ENCODE results near the gene FEZF2.
A peak's percentile ranks its signal among the peaks of the same experiment; 100 is the strongest.

FEZF2 gene

GRCh38 chr3:62373215-62373614, at the start of gene FEZF2:
Gene FEZF2 (minus strand): TSS chr3:62373550. CDS start chr3:62372868, 682 bp downstream.
- H3K4me3 ChIP-seq (ENCODE audit: low read depth, low read length): no peak within 1 kb of the TSS
- no peak for DNase-seq (ENCODE audit: low read depth)
- no peak for TF ChIP-seq CTCF (conservative IDR thresholded peaks at IDR 0.05; ENCODE audit: low read depth, low read length)

GRCh38 chr3:62421207-62421606, 47.9 kb upstream of the FEZF2 start:
- H3K4me3 ChIP-seq (ENCODE audit: low read depth, low read length): no peak overlapping the region
- no peak for TF ChIP-seq CTCF (conservative IDR thresholded peaks at IDR 0.05; ENCODE audit: low read depth, low read length)
- no peak for DNase-seq (ENCODE audit: low read depth)

GRCh38 chr3:62416144-62416543, 42.8 kb upstream of the FEZF2 start:
- TF ChIP-seq CTCF (conservative IDR thresholded peaks at IDR 0.05; ENCODE audit: low read depth, low read length): no peak
- H3K4me3 ChIP-seq (ENCODE audit: low read depth, low read length): no peak overlapping the region
- DNase-seq (ENCODE audit: low read depth): no peak

- TF ChIP-seq CTCF (conservative IDR thresholded peaks at IDR 0.05; ENCODE audit: low read depth, low read length): no peak
- no peak overlapping the region for H3K4me3 ChIP-seq (ENCODE audit: low read depth, low read length)
These were observed 42.0 kb upstream of the FEZF2 start for GRCh38 chr3:62415312-62415801.

GRCh38 chr3:62414786-62415185, 41.4 kb upstream of the FEZF2 start:
- no peak overlapping the region for H3K4me3 ChIP-seq (ENCODE audit: low read depth, low read length)
- no peak for TF ChIP-seq CTCF (conservative IDR thresholded peaks at IDR 0.05; ENCODE audit: low read depth, low read length)
- no peak for DNase-seq (ENCODE audit: low read depth)

More at GRCh38 chr3:62415312-62415801, 42.0 kb upstream of the FEZF2 start:
- peak; percentile 38 for DNase-seq (ENCODE audit: low read depth)

GRCh38 chr3:62413687-62414086, 40.3 kb upstream of the FEZF2 start:
- DNase-seq (ENCODE audit: low read depth): no peak
- no peak overlapping the region for H3K4me3 ChIP-seq (ENCODE audit: low read depth, low read length)
- no peak for TF ChIP-seq CTCF (conservative IDR thresholded peaks at IDR 0.05; ENCODE audit: low read depth, low read length)

- H3K4me3 ChIP-seq (ENCODE audit: low read depth, low read length): no peak overlapping the region
- no peak for TF ChIP-seq CTCF (conservative IDR thresholded peaks at IDR 0.05; ENCODE audit: low read depth, low read length)
- DNase-seq (ENCODE audit: low read depth): no peak
These were observed 33.6 kb upstream of the FEZF2 start for GRCh38 chr3:62406945-62407344.

Measured in choroid plexus epithelial cell (primary cell).